Left lung (tissue), 10 donors: ENCODE measurements around the gene B4GALT6. TPM values are rescaled to one million over a fixed set of nuclear protein-coding genes. Genes with fewer than 3 reads are reported as not detected.

Experiments
- ATAC-seq: fragments of 200-7000 bp; cut with Tn5 transposase; one replicate; pipeline ENCODE4 v1.9.1; 2020; ENCODE audit warnings: moderate library complexity
- DNase-seq, 4 donors: peaks; one replicate each; pipeline ENCODE4 v3.0.0-alpha.2; 2013 to 2020
- H3K27ac ChIP-seq, 2 donors: fragments of 200-600 bp; sonication (generic) in 1 of 2; one replicate each; pipeline versions ENCODE4 v1.5.0 to v1.8.0; 2020 to 2021
- H3K27me3 ChIP-seq, 2 donors: fragments of 200-600 bp; sonication (generic) in 1 of 2; one replicate each; pipeline versions ENCODE4 v1.5.0 to v1.8.0; 2020 to 2021
- H3K36me3 ChIP-seq, 2 donors: fragments of 200-600 bp; sonication (generic) in 1 of 2; one replicate each; pipeline versions ENCODE4 v1.5.0 to v1.8.0; 2020 to 2021
- H3K4me1 ChIP-seq, 2 donors: fragments of 200-600 bp; one replicate each; pipeline ENCODE4 v1.8.0; 2021
- H3K4me3 ChIP-seq, 2 donors: fragments of 200-600 bp; sonication (generic) in 1 of 2; one replicate each; pipeline versions ENCODE4 v1.5.0 to v1.8.0; 2020 to 2021; ENCODE audit warnings: mild to moderate bottlenecking in 1 of 2
- H3K9me3 ChIP-seq, 2 donors: fragments of 200-600 bp; sonication (generic) in 1 of 2; one replicate each; pipeline versions ENCODE4 v1.5.0 to v1.8.0; 2020 to 2021
- intact Hi-C, 2 donors: fragments of 100-400 bp; cut with DNase I; formaldehyde crosslinking; loops; one replicate each; pipeline versions ENCODE4 v1.11.2 to v1.14.2; 2022
- polyA plus RNA-seq, 6 donors: library from polyadenylated mRNA; unstranded; fragments of 120-200 nt; gene quantifications; one replicate each; pipeline ENCODE4 v1.2.1, GENCODE V29; 2013; ENCODE audit not compliant: insufficient read length in 6 of 6
- total RNA-seq, 2 donors: library from RNA; stranded (reverse); fragmentation: NEBNext Ultra II Directional; extraction: Animal tissue kit (Norgen Biotek cat#: 25700); gene quantifications; one replicate each; pipeline ENCODE4 v1.2.1, GENCODE V29; 2021
- TF ChIP-seq, protein P1 (sequence below), 2 donors: fragments of 200-600 bp; sonication (generic) in 1 of 2; IDR thresholded peaks; one replicate each; pipeline versions ENCODE4 v1.5.0 to v1.8.0; 2021; ENCODE audit warnings: antibody characterized with exemption in 2 of 2
- donor health status: DM: no; HTN: yes; CAD: no.
- donor health status: DM: no; HTN: no; CAD: no.

B4GALT6 gene
- total and polyA plus RNA-seq, 8 donors, result 4.6 to 22.7 (median 18.6) TPM

DNA sequence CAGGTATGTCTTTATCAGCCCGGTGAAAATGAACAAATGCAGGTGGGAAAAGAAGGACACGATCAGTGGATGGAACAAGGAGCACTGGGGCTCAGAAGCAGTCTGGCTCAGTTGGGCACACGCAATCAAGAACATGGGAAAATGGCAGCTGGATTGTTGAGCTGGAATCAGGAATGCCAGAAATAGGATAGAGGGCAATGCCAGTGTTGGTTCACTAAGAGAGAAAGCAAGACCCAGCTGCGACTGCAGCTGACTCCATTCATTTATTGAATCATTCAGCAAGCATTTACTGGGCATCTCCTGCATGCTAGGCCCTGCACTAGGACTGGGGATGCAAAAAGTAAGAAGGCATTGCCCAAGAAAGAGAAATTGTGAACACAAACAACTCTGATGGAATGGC lies 106.3 kb downstream of the B4GALT6 start:
- Histone ChIP-seq H3K36me3 (no peaks in the 10 kb centered on the region), H3K27me3 (no peaks in the 10 kb centered on the region), H3K4me3 (no peak overlapping the region), H3K27ac (no peak overlapping the region), H3K9me3 (no peaks in the 10 kb centered on the region), H3K4me1 (no peaks in the 10 kb centered on the region)
- TF ChIP-seq, protein P1, sequence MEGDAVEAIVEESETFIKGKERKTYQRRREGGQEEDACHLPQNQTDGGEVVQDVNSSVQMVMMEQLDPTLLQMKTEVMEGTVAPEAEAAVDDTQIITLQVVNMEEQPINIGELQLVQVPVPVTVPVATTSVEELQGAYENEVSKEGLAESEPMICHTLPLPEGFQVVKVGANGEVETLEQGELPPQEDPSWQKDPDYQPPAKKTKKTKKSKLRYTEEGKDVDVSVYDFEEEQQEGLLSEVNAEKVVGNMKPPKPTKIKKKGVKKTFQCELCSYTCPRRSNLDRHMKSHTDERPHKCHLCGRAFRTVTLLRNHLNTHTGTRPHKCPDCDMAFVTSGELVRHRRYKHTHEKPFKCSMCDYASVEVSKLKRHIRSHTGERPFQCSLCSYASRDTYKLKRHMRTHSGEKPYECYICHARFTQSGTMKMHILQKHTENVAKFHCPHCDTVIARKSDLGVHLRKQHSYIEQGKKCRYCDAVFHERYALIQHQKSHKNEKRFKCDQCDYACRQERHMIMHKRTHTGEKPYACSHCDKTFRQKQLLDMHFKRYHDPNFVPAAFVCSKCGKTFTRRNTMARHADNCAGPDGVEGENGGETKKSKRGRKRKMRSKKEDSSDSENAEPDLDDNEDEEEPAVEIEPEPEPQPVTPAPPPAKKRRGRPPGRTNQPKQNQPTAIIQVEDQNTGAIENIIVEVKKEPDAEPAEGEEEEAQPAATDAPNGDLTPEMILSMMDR (IDR thresholded peaks at IDR 0.05), result no peak
- no peak for ATAC-seq
- intact Hi-C loops, result no loop called here
- DNase-seq, result no peak

DNA sequence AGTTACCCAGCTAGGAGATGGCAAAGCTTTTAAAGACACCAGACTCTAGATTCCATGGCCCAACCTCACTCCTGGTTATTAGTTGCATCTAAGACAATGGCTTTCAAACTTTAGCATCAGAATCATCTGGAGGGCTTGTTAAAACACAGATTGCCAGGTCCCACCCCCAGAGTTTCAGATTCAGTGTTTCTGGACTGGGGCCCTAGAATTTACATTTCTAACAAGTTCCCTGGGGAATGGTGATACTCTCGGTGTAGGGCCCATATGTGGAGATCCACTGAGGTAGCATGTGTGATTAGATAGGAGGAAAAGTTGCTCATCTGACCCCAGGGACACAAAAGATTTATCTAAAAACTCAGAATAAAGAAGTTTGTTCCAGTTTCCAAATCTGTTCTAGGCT lies 107.2 kb downstream of the B4GALT6 start:
- TF ChIP-seq, protein P1 (IDR thresholded peaks at IDR 0.05), result no peak
- Histone ChIP-seq H3K4me3 (no peak overlapping the region), H3K27me3 (no peaks in the 10 kb centered on the region), H3K36me3 (no peaks in the 10 kb centered on the region), H3K4me1 (no peaks in the 10 kb centered on the region), H3K27ac (no peak overlapping the region), H3K9me3 (no peaks in the 10 kb centered on the region)
- intact Hi-C loops, result no loop called here
- DNase-seq (no peak), ATAC-seq (no peak)

DNA sequence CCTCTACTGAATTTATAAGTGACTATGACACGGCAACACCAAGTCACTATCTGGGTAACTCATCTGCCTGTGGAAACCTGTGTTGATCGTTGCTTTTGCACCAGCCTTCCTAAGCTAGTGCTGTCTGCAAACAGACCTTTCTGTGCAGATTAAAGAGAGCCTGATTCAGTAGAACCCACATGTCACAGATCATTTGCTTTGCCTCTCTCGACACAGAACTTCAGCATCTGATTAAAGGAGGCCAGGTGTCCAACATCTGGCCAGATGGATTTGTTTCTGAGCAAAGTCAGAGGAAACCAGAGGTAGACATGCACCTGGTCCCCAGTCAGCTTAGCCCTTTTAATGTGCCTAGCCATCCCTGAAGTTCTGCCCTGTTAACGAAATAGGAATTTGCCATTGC lies 107.7 kb downstream of the B4GALT6 start:
- H3K4me3 ChIP-seq, result no peak overlapping the region
- H3K9me3 ChIP-seq, result no peaks in the 10 kb centered on the region
- TF ChIP-seq, protein P1 (IDR thresholded peaks at IDR 0.05), result no peak
- no peaks in the 10 kb centered on the region for H3K27me3 ChIP-seq
- ATAC-seq (no peak), DNase-seq (no peak)
- no peak overlapping the region for H3K27ac ChIP-seq
- H3K4me1 ChIP-seq, result no peaks in the 10 kb centered on the region
- intact Hi-C loops, result no loop called here
- H3K36me3 ChIP-seq, result no peaks in the 10 kb centered on the region

DNA sequence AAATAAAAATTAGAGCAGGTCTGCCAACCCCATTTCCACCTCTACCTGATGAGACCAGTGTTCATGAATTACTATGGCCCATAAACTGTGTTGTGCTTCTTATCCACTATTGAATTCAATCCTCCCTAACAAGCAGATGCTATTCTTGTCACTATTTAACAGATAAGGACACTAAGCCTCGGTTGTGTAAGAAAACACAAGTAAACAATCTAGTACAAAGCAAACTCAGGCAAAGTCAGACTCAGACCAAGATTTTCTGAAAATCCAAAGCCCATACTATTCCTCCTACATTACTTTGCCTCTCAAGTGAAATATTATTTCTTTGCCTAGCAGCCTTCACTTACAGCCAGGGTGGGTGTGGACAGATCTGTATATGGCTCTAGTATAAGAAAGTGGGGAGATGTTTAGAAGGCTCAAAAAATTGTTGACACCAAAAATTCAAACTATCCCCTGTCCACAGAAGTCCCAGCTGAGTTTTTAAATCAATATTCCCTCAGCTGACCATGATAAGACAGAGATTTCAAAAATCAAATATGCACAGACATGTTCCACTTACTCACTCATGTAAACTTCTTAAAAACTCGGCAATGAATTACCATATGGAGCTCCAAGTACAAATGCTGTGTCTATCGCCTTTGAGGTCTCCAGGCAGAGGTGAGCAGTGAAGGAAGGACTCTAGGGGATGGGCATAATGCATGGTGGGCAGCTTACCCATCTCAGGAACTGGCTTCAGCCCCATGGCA lies 108.7 kb downstream of the B4GALT6 start:
- no peak overlapping the region for H3K4me3 ChIP-seq
- intact Hi-C loops, result no loop called here
- TF ChIP-seq, protein P1 (IDR thresholded peaks at IDR 0.05), result no peak
- no peaks in the 10 kb centered on the region for H3K4me1 ChIP-seq
- no peak overlapping the region for H3K27ac ChIP-seq
- no peaks in the 10 kb centered on the region for H3K27me3 ChIP-seq
- no peak for DNase-seq
- no peaks in the 10 kb centered on the region for H3K36me3 ChIP-seq
- ATAC-seq, result no peak
- no peaks in the 10 kb centered on the region for H3K9me3 ChIP-seq

DNA sequence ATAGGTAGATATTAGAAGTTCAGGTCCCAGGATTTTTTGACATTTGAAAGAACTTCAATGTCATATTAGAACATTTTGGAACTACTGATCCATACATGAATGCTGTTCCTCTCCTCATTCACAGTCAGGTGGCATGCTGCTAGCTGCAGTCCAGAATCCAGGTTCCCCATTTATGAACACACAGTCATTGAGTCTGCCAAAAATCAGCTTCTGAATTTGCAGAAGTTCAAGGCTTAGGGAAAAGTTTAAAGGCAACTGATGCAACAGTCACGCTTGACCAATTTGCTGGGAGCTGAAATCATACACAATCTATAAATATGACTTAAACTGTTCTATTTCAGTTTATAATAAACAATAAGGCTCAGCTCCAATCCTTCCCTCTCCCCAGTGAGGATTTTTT lies 110.0 kb downstream of the B4GALT6 start:
- Histone ChIP-seq H3K9me3 (no peaks in the 10 kb centered on the region), H3K36me3 (no peaks in the 10 kb centered on the region), H3K4me1 (no peaks in the 10 kb centered on the region), H3K4me3 (no peak overlapping the region), H3K27me3 (no peaks in the 10 kb centered on the region), H3K27ac (no peak overlapping the region)
- DNase-seq (no peak), ATAC-seq (no peak)
- intact Hi-C loops, result no loop called here
- TF ChIP-seq, protein P1 (IDR thresholded peaks at IDR 0.05), result no peak

Other genes starting within 250 kb of the B4GALT6 start
- not detected for gene DSG3, start 236.8 kb downstream of the B4GALT6 start, total RNA-seq
- not detected for gene DSG3, start 236.8 kb downstream of the B4GALT6 start, polyA plus RNA-seq
- gene DSG2, start 186.4 kb downstream of the B4GALT6 start, total RNA-seq, result 10 to 100 TPM; 39.4 to 66.0 TPM
- 10 to 100 TPM; 36.2 to 45.0 (median 42.3) TPM for gene DSG2, start 186.4 kb downstream of the B4GALT6 start, polyA plus RNA-seq
- not detected for gene TTR, start 92.7 kb downstream of the B4GALT6 start, total RNA-seq
- gene TTR, start 92.7 kb downstream of the B4GALT6 start, polyA plus RNA-seq, result 1 to 10 TPM in 2 of 6 donors, under 1 TPM in 4; 0.32 to 2.0 (median 0.57) TPM
- gene SLC25A52, start 76.3 kb upstream of the B4GALT6 start, total RNA-seq, result not detected
- under 1 TPM in 5 of 6 donors, not detected in 1; 0.23 to 0.86 (median 0.46) TPM for gene SLC25A52, start 76.3 kb upstream of the B4GALT6 start, polyA plus RNA-seq